Endothelial cell of umbilical vein (primary cell): ENCODE results near the gene RAB32.

Experiments used
- CTCF ChIP-seq, 2 donors: IDR thresholded peaks; 1 replicate in 1 of 2; 2 replicates in 1 of 2; pipeline ENCODE4 v1.5.1; 2011; ENCODE audit warnings: low read length in 2 of 2, mild to moderate bottlenecking in 2 of 2, moderate library complexity in 2 of 2, control low read depth in 1 of 2, inconsistent platforms in 1 of 2, low read depth in 1 of 2; ENCODE audit not compliant: insufficient read depth in 1 of 2; ENCODE audit errors: extremely low read depth in 1 of 2
- EZH2 ChIP-seq: IDR thresholded peaks from 2 replicates; pipeline ENCODE4 v1.6.1; 2012; ENCODE audit warnings: borderline replicate concordance, low read depth, mild to moderate bottlenecking, moderate library complexity, low read length, inconsistent platforms; ENCODE audit not compliant: severe bottlenecking
- FOS ChIP-seq: IDR thresholded peaks from 2 replicates; pipeline ENCODE4 v1.6.1; 2011; ENCODE audit warnings: mild to moderate bottlenecking, low read length, moderate library complexity, borderline replicate concordance; ENCODE audit not compliant: insufficient read depth
- GATA2 ChIP-seq: IDR thresholded peaks from 2 replicates; pipeline ENCODE4 v1.7.0; 2011; ENCODE audit warnings: low read depth, mild to moderate bottlenecking, moderate library complexity, mixed read lengths, low read length; ENCODE audit not compliant: insufficient read length, insufficient read depth
- MAX ChIP-seq: IDR thresholded peaks from 2 replicates; pipeline ENCODE4 v1.6.1; 2011; ENCODE audit not compliant: insufficient read depth, insufficient read length
- MYC ChIP-seq: IDR thresholded peaks from one replicate; pipeline ENCODE4 v1.6.1; 2011; ENCODE audit warnings: mild to moderate bottlenecking, low read depth, low read length
- POLR2A ChIP-seq: IDR thresholded peaks from 2 replicates; pipeline ENCODE4 v1.6.1; 2012; ENCODE audit warnings: low read depth, mild to moderate bottlenecking, control low read depth, low read length
- POLR2AphosphoS5 ChIP-seq: IDR thresholded peaks from 2 replicates; pipeline ENCODE4 v1.6.1; 2012; ENCODE audit warnings: low read depth, mild to moderate bottlenecking, control low read depth, low read length, moderate library complexity; ENCODE audit not compliant: insufficient read depth

GRCh38 chr6:146578054-146578453 is 34.4 kb downstream of the RAB32 start:
- no peak for TF ChIP-seq POLR2A
- no peak for TF ChIP-seq POLR2AphosphoS5
- TF ChIP-seq EZH2: no peak
- no peak for TF ChIP-seq CTCF (IDR thresholded peaks at IDR 0.05; ENCODE audit: extremely low read depth in 1 of 2, insufficient read depth in 1 of 2, low read depth in 1 of 2, low read length in 2 of 2)
- TF ChIP-seq MYC: no peak
- TF ChIP-seq MAX: no peak
- peak; percentile 30 for TF ChIP-seq FOS
- no peak for TF ChIP-seq GATA2
